Memory B cell (primary cell): ENCODE measurements around the gene SIAH3.

Experiments
- ATAC-seq: fragments of 150-1000 bp; cut with Tn5 transposase; 2 replicates; pipeline ENCODE4 v1.10.0; 2021; ENCODE audit warnings: low read depth, mild to moderate bottlenecking, moderate library complexity
- DNase-seq, 2 donors: peaks; one replicate each; pipeline ENCODE4 v3.0.0; 2022; ENCODE audit warnings: low spot score in 2 of 2
- H3K27ac Mint-ChIP-seq: one replicate; pipeline ENCODE4 v1.8.0; 2022; ENCODE audit warnings: mild to moderate bottlenecking, moderate library complexity, mixed read lengths
- H3K27me3 Mint-ChIP-seq: one replicate; pipeline ENCODE4 v1.8.0; 2022; ENCODE audit warnings: mixed read lengths
- H3K36me3 Mint-ChIP-seq: one replicate; pipeline ENCODE4 v1.8.0; 2022; ENCODE audit warnings: mild to moderate bottlenecking, mixed read lengths
- H3K4me1 Mint-ChIP-seq: one replicate; pipeline ENCODE4 v1.8.0; 2022; ENCODE audit warnings: mixed read lengths
- H3K4me3 Mint-ChIP-seq: one replicate; pipeline ENCODE4 v1.8.0; 2022; ENCODE audit warnings: mild to moderate bottlenecking, moderate library complexity, mixed read lengths
- H3K9me3 Mint-ChIP-seq: one replicate; pipeline ENCODE4 v1.8.0; 2022; ENCODE audit warnings: mixed read lengths

The SIAH3 gene

DNA sequence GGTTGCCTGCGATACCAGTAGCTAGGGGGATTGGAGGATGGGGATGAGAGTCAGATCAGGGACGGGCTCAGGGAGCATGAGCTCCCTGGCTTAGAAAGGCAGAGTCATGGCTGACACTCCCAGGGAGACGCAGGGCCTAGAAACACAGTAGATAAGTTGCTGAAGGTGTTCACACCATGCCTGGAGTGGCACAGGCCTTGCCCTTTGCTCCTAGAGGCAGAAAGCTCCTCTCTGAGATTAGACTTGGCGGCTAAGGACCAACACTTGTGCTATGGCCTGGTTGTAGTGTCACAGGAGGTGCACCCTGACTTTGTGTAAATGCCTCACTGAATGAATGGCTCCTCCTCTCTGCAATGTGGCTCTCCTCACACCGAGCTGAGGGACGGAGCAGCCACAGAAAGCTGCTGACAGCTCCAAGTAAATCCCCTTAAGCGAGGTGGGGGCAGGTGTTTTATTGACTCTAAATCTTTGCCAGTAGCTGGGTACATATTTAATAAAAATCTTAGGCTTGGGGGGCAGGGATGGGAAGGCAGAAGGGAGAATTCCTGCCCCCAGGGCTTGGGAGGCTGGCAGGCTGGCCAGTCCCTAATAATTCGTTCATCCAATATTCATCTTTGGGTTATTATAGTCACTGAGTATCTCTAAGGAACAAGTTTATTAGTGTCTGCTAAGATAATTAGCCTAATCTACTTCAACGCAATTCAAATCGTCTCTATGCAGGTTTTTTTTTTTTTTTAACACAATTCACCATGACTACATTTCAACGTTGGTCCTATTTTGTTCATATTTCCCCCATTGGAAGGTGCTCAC is 54.9 kb downstream of the SIAH3 start:
- H3K27me3 Mint-ChIP-seq, result peaks cover 9% of the 10 kb centered on the region
- no peak overlapping the region for H3K4me3 Mint-ChIP-seq
- H3K9me3 Mint-ChIP-seq, result peaks cover 8% of the 10 kb centered on the region
- no peak overlapping the region for H3K27ac Mint-ChIP-seq
- no peaks in the 10 kb centered on the region for H3K36me3 Mint-ChIP-seq
- no peak for ATAC-seq
- H3K4me1 Mint-ChIP-seq, result no peaks in the 10 kb centered on the region
- no peak for DNase-seq

DNA sequence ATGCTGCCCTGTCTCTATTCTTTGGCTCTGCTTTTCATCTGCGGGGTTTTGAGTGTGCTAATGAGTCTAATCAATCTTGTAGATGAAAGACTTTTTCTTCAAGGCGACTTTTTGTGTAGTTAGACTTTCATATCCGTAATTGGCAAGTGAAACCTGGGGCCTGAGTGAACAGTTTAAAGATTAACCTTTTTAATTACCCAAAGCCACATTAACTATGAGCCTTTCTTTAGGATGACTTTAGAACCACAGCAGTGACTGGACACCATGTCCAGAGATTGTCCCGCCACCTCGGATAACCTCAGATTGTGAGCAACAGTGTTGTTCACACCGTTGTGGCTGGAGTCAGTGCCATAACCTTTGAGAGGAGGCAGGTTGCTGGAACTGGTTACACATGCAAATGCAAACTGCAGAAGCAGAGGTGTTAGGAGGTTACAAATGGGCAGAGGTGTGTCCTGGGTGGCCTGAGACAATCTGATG is 58.7 kb downstream of the SIAH3 start:
- Mint-ChIP-seq H3K36me3 (no peaks in the 10 kb centered on the region), H3K27ac (no peak overlapping the region), H3K27me3 (peaks cover 3% of the 10 kb centered on the region), H3K4me3 (no peak overlapping the region), H3K9me3 (peaks cover 8% of the 10 kb centered on the region), H3K4me1 (no peaks in the 10 kb centered on the region)
- ATAC-seq (no peak), DNase-seq (no peak)

DNA sequence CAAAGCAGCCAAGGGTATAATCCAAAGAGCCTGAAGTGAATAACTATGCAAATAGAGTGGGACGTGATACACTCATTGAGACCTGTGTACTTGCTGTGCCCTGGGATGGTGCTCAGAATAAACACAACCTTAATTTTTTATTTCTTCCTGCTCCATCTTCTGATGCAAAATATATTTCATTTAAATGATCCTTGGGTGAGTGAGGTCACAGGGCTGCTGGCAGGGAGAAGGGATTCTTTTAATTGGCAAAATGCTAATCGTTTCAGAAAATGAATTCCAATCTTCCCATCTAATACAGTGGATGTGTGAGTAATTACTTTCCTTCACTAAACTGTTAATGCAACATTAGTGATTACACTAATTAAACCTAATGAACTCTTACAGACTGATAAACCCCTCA is 63.5 kb downstream of the SIAH3 start:
- Mint-ChIP-seq H3K4me1 (no peaks in the 10 kb centered on the region), H3K27ac (no peak overlapping the region), H3K27me3 (peaks cover 5% of the 10 kb centered on the region), H3K36me3 (no peaks in the 10 kb centered on the region), H3K4me3 (no peak overlapping the region), H3K9me3 (no peaks in the 10 kb centered on the region)
- DNase-seq, result no peak
- no peak for ATAC-seq

DNA sequence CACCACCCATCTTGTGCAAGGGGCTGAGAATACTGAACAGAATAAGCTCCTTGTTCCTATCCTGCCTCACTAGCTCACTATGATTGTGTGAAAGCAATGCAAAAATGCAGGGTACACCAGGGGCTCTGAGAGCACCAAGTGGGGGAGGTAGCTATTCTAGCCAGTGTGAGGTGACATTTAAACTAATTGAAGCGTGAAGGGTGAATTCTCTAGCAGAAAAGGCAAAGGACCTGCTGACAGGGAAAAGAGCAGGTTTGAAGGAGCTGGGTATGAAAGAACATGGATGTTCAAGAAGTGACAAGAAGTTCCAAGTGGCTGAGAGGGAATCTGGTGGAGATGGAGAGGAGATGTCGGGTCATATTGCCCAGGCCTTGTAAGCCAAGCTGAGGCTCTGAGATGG is 64.2 kb downstream of the SIAH3 start:
- Mint-ChIP-seq H3K27me3 (peaks cover 5% of the 10 kb centered on the region), H3K36me3 (no peaks in the 10 kb centered on the region), H3K27ac (no peak overlapping the region), H3K4me3 (no peak overlapping the region), H3K9me3 (no peaks in the 10 kb centered on the region), H3K4me1 (no peaks in the 10 kb centered on the region)
- DNase-seq (no peak), ATAC-seq (no peak)

DNA sequence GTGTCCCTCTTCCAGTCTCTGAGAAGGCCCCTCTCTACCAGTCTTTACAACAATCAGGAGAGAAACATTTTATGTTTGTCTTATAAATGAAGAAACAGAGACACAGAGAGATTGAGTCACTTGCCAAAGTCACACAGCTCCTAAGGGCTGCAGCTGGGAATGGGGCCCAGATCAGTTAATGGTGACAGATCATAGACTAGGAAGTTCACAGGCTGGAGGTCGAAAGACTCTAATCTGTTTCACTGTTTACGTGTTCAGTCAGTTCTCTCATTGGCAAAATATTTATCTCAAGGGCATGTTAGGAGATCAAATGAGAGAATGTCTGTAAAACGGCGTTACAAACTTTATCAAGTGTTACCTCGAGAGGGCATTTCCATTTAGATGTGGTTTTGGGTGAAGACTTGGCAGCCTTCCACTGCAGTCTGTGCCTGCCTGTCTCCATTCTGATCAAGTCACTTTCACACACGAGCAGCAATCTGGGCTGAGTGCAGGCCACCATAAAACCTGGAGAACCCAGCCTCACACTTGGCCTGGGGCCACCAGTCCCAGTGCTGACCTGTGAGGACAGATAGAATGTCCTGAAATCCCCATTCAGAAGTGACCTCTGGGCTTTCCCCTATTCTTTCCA is 65.1 kb downstream of the SIAH3 start:
- ATAC-seq (no peak), DNase-seq (no peak)
- Mint-ChIP-seq H3K27ac (no peak overlapping the region), H3K36me3 (no peaks in the 10 kb centered on the region), H3K4me1 (no peaks in the 10 kb centered on the region), H3K9me3 (no peaks in the 10 kb centered on the region), H3K27me3 (peaks cover 7% of the 10 kb centered on the region), H3K4me3 (no peak overlapping the region)

DNA sequence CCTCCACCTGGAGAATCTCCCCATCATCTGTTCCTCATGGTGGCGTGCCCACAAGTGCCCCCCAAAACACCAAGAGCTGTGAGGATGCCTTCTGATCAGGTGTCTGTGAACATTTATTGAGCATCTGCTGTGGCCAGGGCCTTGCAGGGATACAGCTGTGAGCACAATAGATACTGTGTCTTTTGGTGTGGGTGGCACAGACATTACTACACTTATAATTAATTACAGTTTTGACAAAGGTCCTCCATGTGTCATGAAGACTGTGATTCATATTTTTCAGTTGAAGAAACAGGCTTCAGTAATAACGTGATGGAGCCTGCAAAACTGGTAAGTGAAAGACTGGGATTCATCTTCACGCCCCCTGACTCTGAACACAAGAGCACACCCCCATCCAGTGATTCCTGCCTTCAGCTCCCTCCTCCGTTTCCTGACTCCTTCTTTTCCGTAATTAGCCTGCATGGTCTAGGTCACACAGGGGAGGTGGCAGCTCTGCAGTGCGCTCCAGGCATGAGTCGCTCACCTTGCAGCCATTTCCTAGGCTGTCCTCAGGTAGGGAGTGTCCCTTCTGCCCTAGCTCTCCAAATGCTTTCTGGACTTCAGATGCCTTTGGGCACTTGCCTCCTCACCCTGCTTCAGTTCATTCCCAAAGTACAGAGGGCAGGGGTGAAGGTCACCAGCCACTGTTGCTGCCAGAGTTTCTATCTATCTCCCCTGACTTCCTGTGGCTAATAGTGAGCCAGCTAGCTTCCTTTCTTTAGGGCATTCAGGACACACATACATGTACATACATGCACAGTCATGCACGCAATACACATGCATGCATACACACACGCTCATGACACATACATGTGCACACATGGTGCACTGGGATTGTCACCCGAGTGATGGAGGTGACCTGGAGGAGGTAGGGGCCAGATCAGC is 66.5 kb downstream of the SIAH3 start:
- H3K4me1 Mint-ChIP-seq, result no peaks in the 10 kb centered on the region
- H3K27me3 Mint-ChIP-seq, result peaks cover 7% of the 10 kb centered on the region
- DNase-seq, result no peak
- H3K4me3 Mint-ChIP-seq, result no peak overlapping the region
- H3K9me3 Mint-ChIP-seq, result no peaks in the 10 kb centered on the region
- no peak overlapping the region for H3K27ac Mint-ChIP-seq
- H3K36me3 Mint-ChIP-seq, result no peaks in the 10 kb centered on the region
- no peak for ATAC-seq

DNA sequence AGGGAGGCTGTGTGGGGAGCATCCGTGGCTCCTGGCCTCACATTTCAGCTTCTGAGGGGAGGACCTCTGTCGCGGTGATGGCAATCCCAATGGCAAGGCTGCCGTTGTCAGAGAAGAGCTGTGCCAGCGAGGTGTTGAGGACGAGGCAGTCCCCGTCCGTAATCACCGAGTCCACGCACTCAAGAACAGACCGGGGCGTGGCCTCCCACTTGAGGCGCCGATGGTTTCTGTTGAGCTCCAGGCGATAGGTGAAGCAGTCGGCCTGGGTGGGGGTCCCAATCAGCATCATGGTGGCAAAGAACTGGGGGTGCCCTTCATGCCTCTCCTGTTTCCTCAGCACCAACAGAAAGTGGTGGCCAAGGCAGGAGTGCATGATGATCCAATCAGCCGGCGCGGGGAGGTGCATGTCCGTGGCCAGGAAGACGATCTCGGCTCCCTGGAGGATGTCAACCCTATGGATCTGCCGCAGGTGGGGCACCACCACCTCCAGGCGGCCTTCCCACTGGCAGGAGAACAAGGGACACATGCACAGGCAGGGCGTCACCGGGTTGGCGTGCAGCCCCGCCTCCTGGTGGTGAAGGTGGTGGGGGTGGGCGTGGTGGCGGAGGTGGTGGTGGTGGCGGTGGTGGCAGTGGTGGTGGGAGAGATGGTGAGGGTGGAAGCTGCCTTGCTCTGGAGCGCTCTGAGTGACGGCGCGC is 68.1 kb downstream of the SIAH3 start:
- no peak overlapping the region for H3K27ac Mint-ChIP-seq
- no peak for ATAC-seq

DNA sequence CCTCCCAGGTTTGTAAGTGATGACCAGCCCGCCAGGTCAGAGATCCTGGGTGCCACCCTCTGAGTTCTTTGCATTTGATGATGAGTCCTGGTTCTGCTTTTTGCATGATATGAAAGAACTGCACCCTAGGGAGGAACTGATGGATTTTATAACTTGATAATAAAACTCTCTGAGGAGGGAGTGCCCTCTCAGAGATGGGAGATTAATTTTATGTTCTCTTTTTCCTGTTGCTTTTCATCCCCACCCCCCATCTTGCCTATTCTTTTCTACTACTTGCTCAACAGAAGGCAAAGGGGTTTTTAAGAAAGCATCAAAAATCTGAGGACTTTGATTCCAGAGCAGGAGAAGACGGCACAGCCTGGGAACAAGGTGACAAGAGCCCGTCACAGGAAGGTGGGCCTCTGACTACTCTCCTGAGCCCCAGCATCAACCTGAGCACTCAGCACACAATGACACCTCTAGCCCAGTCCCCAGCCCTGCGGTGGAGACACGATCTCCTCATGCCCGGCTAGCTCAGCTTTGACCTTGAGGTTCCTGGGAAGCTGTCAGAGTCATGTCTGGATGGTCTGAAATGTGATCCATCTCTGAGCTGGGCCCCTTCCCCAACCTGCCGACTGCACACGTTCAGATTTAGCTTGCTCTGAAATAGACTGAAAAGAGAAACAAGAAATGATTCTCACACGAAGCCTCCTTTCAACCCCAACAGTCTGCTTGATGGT is 69.1 kb downstream of the SIAH3 start:
- no peaks in the 10 kb centered on the region for H3K36me3 Mint-ChIP-seq
- H3K4me1 Mint-ChIP-seq, result no peaks in the 10 kb centered on the region
- H3K27ac Mint-ChIP-seq, result no peak overlapping the region
- ATAC-seq (no peak), DNase-seq (no peak)
- H3K27me3 Mint-ChIP-seq, result peaks cover 7% of the 10 kb centered on the region
- no peak overlapping the region for H3K4me3 Mint-ChIP-seq
- H3K9me3 Mint-ChIP-seq, result no peaks in the 10 kb centered on the region

More for the DNA sequence above, 68.1 kb downstream of the SIAH3 start:
- H3K4me1 Mint-ChIP-seq, result no peaks in the 10 kb centered on the region
- no peak overlapping the region for H3K4me3 Mint-ChIP-seq
- DNase-seq, result no peak
- H3K36me3 Mint-ChIP-seq, result no peaks in the 10 kb centered on the region
- peaks cover 7% of the 10 kb centered on the region for H3K27me3 Mint-ChIP-seq
- H3K9me3 Mint-ChIP-seq, result no peaks in the 10 kb centered on the region

DNA sequence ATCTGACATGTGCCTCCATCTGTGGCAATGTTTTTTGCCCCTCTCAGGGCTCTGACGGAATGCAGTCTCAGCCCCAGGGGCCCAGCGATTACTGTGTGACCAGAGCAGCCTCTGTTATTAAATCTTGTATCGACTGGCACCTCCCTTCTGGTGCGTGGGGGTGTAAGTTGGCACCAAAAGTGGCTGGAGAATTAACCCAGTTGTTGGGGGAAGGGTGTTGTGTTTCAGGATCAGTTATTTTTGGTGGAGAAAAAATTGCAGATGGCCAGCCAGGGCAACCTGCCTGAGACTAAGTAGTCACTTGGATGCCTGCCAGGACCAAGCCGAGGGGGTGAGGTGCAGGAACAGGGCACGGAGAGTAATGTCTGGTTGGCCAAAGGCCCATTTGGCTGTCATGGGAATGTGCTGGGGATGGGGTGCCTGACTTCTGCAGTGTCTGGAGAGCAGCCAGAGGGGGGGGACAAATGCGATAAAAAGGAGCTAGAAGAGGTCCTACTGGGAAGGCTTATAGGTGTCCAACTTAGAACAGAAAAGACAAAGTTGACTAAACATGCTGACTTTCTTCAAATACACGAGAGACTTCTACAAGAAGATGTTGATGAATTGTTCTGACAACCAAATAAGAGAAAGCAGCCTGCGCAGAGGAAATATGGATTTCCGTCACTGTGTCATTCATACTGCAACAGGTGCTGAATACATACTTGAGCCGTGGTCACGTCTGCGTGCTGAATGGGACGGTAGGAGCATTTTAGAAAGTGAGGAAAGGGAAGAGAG is 69.8 kb downstream of the SIAH3 start:
- H3K4me3 Mint-ChIP-seq, result no peak overlapping the region

DNA sequence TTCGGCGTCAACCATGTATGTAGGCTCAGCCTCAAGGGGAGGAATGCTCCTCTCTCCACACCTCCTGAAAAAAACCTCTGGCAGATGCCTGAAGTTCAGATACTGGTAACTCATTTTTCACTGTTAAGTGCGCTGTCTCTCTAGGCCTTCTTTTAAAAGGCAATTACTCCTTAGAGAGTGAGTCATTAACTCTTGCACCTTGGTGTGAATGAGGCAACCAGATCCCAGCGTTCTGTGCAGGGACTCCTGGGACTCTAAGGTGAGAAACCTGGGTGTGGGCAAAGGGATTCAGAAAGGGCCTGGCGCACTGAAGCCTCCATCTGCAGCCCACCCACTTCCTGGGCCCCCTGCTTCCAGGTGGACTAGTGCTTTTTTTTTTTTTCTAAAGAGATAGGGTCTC is 71.7 kb downstream of the SIAH3 start:
- H3K4me3 Mint-ChIP-seq, result no peak overlapping the region
- peaks cover 5% of the 10 kb centered on the region for H3K27me3 Mint-ChIP-seq
- H3K4me1 Mint-ChIP-seq, result no peaks in the 10 kb centered on the region
- no peak for ATAC-seq
- no peaks in the 10 kb centered on the region for H3K36me3 Mint-ChIP-seq
- no peaks in the 10 kb centered on the region for H3K9me3 Mint-ChIP-seq
- DNase-seq, result no peak
- H3K27ac Mint-ChIP-seq, result no peak overlapping the region

More for the DNA sequence above, 69.8 kb downstream of the SIAH3 start:
- H3K9me3 Mint-ChIP-seq, result no peaks in the 10 kb centered on the region
- no peak overlapping the region for H3K27ac Mint-ChIP-seq
- DNase-seq, result no peak
- peaks cover 4% of the 10 kb centered on the region for H3K27me3 Mint-ChIP-seq
- ATAC-seq, result no peak
- H3K36me3 Mint-ChIP-seq, result no peaks in the 10 kb centered on the region
- no peaks in the 10 kb centered on the region for H3K4me1 Mint-ChIP-seq

DNA sequence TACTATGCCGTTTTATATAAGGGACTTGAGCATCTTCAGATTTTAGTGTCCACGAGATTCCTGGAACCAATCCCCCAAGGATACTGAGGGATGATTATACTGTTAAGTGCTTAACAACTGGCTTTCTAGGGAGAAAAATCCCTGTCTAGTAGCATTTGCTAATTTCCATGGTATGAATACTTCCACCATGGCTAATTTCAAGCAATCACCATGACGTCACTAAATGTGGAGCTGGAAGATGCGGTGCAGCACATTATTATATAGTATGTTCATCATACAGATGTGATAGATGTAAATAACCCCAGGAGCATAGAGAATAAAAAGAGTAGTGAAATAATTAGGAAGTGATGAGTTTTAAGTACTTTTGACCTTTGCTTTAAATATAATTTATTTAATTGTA is 72.7 kb downstream of the SIAH3 start:
- H3K36me3 Mint-ChIP-seq, result no peaks in the 10 kb centered on the region

DNA sequence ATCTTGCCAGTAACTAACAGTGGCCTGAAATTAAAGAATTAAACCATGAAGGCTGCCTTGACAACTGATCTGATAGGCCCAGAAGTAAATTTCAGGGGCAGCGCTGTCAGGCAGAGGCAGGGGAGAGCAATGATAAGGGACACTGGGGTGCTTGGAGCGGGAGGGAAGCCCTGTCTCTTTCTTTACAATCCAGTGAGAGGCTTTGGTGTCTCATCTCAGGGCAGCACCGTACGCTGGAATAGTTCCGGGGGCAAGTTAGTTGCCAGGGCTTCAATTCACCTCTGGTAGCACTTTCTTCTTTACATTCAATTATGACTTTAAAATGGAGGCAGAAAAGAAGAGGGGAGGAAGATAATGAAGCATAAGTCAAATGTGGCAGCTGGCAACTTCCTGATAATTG is 74.8 kb downstream of the SIAH3 start:
- ATAC-seq, result no peak
- Mint-ChIP-seq H3K4me1 (no peaks in the 10 kb centered on the region), H3K27me3 (peaks cover 6% of the 10 kb centered on the region), H3K4me3 (no peak overlapping the region), H3K27ac (no peak overlapping the region), H3K36me3 (no peaks in the 10 kb centered on the region), H3K9me3 (no peaks in the 10 kb centered on the region)
- no peak for DNase-seq

More for the DNA sequence above, 72.7 kb downstream of the SIAH3 start:
- no peak overlapping the region for H3K4me3 Mint-ChIP-seq
- no peak overlapping the region for H3K27ac Mint-ChIP-seq
- DNase-seq (no peak), ATAC-seq (no peak)
- H3K27me3 Mint-ChIP-seq, result peaks cover 6% of the 10 kb centered on the region
- H3K4me1 Mint-ChIP-seq, result no peaks in the 10 kb centered on the region
- no peaks in the 10 kb centered on the region for H3K9me3 Mint-ChIP-seq
